Vagina (tissue), 2 donors: ENCODE measurements around the gene B3GALT5.
"Not testable (repeated sequence)": the region's sequence is repeated elsewhere in the genome, so short reads cannot be mapped to it uniquely, and the experiment has no call there.

ENCODE experiments used
- CTCF ChIP-seq, 3 experiments: fragments of 450-650 bp in 2 of 3; fragments of 200-600 bp in 1 of 3; sonication (generic) in 1 of 3; IDR thresholded peaks; one replicate each; pipeline ENCODE4 v1.5.1; 2017 to 2019; ENCODE audit warnings: antibody characterized with exemption in 3 of 3, mild to moderate bottlenecking in 2 of 3, moderate library complexity in 2 of 3
- POLR2A ChIP-seq, 2 donors: fragments of 450-650 bp; IDR thresholded peaks; one replicate each; pipeline ENCODE4 v1.6.1; 2017; ENCODE audit warnings: antibody characterized with exemption in 2 of 2, mild to moderate bottlenecking in 2 of 2, moderate library complexity in 2 of 2
- POLR2AphosphoS5 ChIP-seq, 2 donors: sonication (generic); formaldehyde crosslinking; IDR thresholded peaks; one replicate each; pipeline ENCODE4 v1.9.0; 2017; ENCODE audit warnings: antibody characterized with exemption in 2 of 2, mild to moderate bottlenecking in 2 of 2, low read depth in 1 of 2; ENCODE audit not compliant: insufficient read depth in 1 of 2

GRCh38 chr21:39583586-39583985 is 29.2 kb upstream of the B3GALT5 start:
- TF ChIP-seq POLR2A (IDR thresholded peaks at IDR 0.05); CTCF (IDR thresholded peaks at IDR 0.05); POLR2AphosphoS5 (IDR thresholded peaks at IDR 0.05; ENCODE audit: insufficient read depth in 1 of 2, low read depth in 1 of 2): not testable (repeated sequence)
